GM18526 (cell line): ENCODE results near the gene IGSF11.

ENCODE experiments used
- POLR2A ChIP-seq: IDR thresholded peaks from 3 replicates; pipeline ENCODE4 v1.6.1; 2011; ENCODE audit not compliant: insufficient read length; ENCODE audit errors: extremely low read depth

IGSF11 gene, protein sequence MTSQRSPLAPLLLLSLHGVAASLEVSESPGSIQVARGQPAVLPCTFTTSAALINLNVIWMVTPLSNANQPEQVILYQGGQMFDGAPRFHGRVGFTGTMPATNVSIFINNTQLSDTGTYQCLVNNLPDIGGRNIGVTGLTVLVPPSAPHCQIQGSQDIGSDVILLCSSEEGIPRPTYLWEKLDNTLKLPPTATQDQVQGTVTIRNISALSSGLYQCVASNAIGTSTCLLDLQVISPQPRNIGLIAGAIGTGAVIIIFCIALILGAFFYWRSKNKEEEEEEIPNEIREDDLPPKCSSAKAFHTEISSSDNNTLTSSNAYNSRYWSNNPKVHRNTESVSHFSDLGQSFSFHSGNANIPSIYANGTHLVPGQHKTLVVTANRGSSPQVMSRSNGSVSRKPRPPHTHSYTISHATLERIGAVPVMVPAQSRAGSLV

DNA sequence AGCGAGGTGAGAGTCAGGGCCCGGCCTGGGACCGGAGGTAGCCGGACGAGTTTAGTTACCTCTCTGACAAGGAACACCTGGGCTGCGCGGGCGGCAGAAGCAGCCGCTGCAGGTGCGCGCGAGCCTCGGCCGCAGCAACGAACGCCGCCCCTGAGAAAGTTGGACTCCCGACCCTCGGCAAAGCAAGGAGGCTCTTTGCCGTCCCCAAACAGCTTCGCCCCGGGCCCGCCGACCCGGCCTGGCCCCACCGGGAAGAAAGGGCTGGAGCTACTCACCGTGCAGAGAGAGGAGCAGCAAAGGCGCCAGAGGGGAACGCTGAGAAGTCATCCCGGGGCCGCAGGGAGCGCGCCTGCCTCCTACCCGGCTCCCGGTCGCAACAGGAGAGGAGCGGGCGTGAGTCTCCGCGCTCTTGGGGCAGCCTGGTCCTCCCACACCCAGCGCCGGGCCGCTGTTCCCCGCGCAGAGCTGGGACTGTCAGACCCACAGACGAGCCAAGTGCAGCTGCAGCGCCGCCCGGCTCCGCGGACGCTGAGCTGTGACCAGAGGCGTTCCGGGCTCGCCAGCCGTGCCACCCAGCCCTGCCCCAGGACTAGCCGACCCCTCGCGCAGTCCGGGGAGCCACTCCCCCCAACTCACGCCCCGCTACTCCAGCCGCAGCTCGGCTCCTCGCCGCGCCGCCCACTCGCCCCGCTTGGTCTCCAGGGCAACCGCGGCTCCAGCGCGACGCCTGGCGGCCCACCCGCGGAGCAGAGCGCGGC is at the start of gene IGSF11:
TSS of gene IGSF11 (minus strand) at position 591 of the 758 bp plus-strand sequence. CDS start at position 327, 264 bp downstream.
- TF ChIP-seq POLR2A = no peak

DNA sequence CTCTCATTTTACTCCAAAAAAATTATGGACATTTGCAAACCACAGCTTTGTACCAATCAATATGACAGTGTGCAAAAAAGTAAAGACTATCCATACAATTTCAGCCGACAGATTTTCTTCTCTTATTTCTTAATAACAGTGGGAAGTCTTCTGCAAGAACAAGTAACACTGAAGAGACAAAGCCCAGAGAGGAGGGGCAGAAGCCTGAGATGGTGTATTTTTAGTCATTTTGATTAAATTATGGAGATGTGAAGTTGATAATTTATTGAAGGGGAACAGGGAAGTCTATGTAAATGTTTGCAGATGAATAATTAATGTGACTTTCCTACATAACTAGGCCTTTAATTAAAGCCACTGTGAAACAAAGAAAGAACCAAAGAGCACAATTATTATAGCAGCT is 45.7 kb upstream of the IGSF11 start:
- no peak for TF ChIP-seq POLR2A

DNA sequence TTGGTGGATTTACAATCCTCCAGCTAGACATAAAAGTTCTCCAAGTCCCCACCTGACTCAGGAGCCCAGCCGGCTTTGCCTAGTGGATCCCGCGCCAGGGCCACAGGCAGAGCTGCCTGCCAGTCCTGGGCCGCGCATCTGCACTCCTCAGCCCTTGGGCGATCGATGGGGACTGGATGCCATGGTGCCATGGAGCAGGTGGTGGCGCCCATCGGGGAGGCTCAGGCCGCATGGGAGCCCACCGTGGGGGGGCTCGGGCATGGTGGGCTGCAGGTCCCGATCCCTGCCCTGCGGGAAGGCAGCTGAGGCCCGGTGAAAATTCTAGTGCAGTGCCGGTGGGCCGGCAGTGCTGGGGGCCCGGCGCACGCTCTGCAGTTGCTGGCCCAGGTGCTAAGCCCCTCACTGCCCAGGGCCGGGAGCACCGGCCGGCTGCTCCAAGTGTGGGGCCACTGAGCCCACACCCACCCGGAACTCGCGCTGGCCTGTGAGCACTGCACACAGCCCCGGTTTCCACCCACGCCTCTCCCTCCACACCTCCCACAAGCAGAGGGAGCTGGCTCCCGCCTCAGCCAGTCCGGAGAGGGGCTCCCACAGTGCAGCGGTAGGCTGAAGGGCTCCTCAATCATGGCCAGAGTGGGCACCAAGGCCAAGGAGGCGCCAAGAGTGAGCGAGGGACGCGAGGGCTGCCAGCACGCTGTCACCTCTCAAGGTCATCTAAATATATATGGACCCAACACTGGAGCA is 38.8 kb upstream of the IGSF11 start:
- TF ChIP-seq POLR2A = no peak

DNA sequence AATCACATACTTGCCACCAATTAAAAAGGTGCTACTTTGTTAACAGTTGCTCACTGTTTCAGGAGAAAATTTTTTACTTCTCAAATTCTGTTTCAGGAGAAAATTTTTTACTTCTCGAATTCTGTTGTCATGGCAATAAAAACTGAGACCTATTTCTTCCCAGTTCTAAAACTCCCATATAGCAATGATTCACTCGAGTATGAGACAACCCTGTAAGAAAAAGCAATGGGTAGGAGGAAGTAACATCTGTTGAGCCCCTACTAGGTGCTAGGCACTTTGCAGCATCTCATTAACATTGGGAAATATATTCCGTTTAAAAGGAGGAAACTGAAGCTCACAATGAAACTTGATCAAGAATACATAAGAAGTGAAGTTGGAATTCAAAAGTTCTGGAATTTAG is 35.1 kb upstream of the IGSF11 start:
- no peak for TF ChIP-seq POLR2A

DNA sequence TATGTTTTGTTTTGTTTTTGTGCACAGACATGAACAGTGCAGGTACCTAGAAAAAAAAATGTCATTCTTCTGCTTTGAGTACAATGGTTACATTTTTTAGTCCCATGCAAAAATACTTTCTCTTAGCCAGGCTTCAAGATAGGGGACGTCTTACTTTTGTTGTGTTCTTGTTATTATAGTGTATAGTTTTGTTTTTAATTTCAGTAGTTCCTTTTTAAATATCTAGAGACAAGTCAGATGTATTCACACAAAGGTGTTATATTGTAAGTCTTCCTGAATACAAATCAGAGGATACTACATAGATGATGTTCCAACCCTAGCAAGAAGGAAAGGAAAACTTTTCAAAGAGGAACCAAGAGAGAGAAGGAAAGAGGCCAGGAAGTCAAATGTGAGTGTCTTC is 28.8 kb upstream of the IGSF11 start:
- TF ChIP-seq POLR2A = no peak

DNA sequence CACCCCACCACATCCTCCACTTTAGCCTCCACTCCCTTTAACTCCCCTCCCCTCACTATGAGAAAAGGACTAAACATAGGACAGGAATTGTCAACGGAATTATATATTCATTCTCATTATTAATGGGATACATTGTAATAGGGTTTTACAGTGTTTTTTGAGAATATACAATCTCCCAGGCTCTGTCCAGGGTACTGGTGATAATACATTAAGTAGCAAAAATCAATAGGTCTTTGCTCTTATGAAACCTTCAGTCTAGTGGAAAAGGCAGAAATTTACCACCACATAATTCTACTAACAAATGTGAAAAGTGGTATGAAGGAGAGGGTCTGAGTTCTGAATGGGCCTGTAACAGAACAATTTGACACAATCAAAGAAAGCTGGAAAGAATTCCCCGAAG is 28.2 kb upstream of the IGSF11 start:
- TF ChIP-seq POLR2A = no peak

DNA sequence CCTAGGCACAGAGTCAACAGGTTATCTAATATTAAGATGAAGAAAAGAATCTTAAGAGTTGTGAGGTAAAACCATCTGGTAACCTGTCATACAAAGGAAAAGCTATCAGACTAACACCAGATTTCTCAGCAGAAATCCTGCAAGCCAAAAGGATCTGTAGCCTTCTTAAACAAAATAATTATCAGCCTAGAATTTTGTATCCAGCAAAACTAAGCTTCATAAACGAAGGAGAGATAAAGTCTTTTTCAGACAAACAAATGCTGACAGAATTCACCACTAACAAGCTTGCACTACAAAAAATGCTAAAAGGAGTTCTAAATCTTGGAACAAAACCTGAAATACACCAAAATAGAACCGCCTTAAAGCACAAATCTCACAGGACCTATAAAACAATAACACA is 9.9 kb upstream of the IGSF11 start:
- no peak for TF ChIP-seq POLR2A

DNA sequence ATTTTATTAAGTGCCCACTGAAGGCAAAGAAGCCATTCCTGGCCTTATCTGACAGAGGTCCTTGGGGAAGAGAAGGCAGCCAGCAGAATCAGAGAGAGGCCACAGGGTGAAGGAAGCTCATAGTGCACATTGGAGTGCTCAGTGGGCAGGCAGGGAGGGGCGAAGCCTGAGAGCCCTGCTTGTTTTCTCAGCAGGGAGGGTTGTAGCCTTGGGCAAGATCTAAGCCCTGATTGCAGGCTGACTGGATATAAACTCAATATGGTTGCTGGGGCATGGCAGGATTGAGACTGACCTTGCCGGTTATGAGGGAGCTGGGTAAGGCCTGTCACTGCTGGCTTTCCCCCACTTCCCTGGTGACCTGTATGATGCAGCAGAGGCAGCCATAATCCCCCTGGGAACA is 7.5 kb upstream of the IGSF11 start:
- TF ChIP-seq POLR2A = no peak

DNA sequence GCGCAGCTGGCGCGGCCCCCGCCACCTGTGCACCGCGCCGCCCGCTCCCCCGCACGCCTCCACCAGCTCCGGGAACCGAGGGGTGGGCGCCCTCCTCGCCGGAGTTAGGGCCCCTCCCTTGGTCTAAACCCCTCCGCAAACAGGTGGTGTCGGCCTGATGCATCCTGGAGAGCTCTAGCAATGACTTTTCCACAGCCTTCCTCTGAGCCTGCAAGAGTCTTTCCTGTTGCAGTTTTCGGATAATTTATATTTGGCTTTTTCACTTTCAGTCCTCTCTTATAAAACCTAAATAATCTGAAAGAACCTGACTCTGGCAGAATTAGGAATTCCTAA is 334 bp upstream of the IGSF11 start:
- TF ChIP-seq POLR2A = no peak

DNA sequence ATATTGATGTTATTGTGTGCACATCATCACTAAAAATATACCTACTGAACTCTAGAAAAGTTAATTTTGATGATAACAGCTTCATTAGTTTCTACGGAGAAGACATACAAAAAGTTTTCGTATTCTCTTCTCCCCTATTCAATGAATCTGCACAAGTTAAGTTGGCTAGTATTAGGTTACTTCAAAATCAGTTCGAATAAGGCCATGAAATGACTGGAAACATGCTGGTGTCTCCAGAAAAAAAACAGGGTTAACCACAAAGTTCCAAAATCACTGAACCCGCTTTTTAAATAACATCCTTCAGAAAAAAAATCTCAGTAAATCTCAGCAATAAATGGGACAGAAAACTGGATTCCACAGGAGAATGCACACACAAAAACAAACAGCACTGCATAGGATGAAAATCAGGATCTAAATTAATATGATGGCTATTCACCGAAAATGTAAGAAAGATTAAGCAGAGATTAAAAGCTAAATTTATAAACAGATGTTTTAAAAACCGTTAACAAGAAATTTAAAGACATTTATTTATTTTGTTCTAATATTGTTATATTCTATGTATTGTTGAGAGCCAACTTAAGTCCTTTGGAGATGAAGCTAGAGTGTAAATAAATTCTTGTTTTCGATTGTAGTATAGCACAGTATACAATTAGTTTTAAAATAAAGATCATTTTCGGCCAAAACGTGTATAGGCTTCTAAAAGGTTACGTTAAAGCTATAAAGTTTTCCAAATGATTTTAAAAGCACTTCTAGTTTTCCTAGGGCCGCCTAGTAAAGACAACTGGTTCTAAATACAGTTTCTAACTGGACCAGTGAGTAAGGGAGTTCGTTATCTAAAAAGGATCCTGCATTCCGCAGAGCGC is 1.0 kb downstream of the IGSF11 start:
- TF ChIP-seq POLR2A = no peak

DNA sequence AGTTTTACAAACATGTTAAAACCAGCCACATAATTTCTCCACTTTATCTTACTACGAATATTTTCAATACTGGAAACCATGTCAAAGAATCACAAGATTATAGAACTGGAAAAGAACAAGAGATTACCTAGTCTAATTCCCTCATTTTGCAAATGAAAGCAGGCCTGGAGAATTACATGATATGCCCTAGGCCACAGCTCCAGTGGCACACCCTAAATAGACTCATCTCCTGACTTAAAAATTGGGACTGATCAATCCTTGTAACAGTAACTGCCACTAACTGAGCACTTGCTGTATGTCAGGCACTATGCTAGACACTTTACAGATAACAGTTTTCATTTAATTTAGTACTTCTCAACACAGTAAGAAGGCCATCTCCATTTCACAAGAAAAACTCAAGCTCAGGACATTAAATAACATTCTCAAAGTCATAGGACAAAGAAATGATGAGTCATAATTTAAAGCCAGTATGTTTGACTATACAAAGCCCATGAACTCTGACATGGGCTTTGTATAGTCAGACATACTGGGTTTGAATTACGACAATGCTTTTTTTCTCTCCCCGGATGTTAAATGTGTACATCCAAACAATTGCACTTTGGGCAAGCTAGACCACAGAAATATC is 9.4 kb downstream of the IGSF11 start:
- TF ChIP-seq POLR2A = no peak

DNA sequence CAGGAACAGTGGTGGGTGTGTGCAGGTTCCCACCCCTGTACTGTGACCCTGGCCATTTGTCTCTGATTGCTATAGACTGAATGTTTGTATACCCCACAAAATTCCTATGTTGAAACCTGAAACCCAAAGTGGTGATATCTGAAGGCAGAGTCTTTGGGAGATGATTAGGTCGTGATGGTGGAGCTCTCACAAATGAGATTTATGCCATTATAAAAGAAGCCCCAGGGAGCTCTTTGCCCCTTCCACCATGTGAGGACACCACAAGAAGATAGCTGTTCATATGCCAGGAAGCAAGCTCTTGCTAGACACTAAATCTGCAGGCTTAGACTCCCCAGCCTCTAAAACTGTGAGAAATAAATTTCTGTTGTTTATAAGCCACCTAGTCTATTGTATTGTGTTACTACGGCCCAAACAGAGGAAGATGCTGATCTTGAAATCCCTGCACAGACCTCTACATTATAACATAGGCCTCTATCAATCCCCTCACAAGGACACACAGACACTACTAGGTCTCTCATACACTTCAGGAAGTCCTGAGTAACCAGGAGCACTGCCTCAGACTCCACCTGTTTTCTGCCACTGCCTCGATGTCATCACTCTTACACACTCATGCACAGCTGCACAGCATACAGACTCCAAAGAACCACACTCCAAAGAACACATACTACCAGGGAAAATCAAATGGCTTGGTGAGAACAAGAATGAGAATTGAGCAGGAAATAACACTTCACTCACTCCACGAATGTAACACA is 14.7 kb downstream of the IGSF11 start:
- TF ChIP-seq POLR2A = no peak

DNA sequence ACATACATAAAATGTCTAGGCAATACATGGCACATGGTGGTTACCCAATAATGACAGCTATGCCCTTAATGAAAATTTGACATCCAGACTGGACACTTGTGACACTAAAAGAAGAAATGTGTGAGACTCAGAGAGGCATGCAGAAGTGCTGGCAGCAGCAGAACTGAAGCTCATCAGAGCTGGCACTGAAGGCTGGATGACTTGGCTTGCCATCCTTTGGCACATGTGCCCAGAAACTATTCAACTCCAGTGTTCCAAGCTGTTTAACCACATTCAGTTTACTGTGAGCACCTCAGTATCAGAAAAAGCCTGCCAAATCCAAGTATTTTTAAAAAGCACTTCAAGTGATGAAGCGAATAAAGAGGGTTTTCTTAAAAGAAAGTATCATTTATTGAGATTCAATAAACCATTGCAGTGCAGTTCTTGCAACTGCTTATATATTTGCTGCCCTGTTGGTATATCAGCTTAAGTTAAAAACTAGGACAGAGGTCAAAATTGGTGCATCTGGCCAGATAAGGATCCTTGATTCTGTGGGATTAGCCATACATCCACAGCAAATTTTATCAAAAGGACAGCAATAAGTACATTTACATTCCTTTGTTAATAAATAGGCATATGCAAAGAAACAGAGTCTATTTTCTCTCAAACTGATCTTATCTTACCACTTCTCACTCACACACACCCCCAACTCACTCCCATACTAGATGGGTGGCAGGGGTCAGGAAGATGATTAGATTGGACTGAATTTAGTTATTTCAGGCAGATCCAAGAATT is 15.8 kb downstream of the IGSF11 start:
- no peak for TF ChIP-seq POLR2A
